Mammary epithelial cell (primary cell): Measurements from ENCODE around the gene DNAJC17.

Experiments
- CTCF ChIP-seq, 2 donors: IDR thresholded peaks in 1 of 2; conservative IDR thresholded peaks in 1 of 2; 2 replicates each; pipeline ENCODE4 v1.5.1; 2011 to 2012; ENCODE audit warnings: inconsistent platforms in 2 of 2, low read length in 2 of 2, mild to moderate bottlenecking in 2 of 2, control low read depth in 1 of 2, low read depth in 1 of 2; ENCODE audit not compliant: insufficient read depth in 1 of 2; ENCODE audit errors: extremely low read depth in 1 of 2
- EZH2 ChIP-seq: IDR thresholded peaks from 2 replicates; pipeline ENCODE4 v1.6.1; 2012; ENCODE audit warnings: low read length, inconsistent platforms, borderline replicate concordance

DNA sequence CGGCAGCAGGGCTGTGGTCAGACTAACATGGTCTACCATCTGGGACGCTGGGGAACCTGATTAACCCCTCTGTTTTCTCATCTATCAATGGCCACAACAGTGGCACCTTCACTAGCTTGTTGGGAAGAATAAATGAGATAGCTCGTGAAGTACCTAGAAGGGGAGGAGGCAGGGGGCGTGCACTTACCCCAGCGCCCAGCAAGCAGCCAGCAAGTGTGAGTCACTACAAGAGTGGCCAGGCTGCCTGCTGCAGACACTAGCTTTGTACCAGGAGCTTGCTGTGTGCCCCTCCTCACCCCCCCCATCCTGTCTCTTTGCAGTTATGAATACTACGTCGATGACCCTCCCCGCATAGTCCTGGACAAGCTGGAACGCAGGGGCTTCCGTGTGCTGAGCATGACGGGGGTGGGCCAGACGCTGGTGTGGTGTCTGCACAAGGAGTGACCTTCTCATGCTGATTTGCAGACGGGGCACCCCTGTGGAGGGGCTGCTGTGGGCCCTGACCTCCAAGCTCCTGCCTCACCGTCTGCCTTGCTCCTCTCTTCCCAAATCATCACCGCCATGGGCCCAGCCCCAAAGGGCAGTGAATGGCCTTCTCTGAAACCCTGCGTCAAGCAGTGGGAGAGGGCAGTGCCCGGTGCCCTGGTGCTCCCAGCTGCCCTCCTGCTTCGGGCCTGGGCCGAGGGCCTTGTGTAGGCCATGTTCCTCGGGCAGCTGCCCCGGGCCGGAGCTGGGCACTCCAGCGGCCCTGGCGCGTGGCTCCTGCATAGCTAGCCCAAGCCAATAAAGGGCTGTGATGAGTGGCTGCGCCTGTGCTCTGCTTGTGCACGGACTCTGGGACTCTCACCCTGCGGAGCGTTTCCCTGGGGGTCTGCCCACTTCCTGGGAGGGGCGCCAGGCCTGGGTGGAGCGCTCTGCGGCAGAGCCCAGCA lies 40.1 kb downstream of the DNAJC17 start:
- no peak for TF ChIP-seq CTCF (conservative IDR thresholded peaks at IDR 0.05 in 1 of 2, IDR thresholded peaks at IDR 0.05 in 1 of 2; ENCODE audit: extremely low read depth in 1 of 2, insufficient read depth in 1 of 2, low read depth in 1 of 2, low read length in 2 of 2)
- no peak for TF ChIP-seq EZH2
